Stimulated activated CD4-positive, alpha-beta T cell treated with anti-CD3 and anti-CD28 coated beads, Interleukin-2, amount 100 ng/mL, for 48 hours (primary cell): ENCODE data around the gene USP35.

Experiments
- DNase-seq, 2 donors: peaks; one replicate each; pipeline ENCODE4 v3.0.0-alpha.2; 2020

Gene USP35, protein sequence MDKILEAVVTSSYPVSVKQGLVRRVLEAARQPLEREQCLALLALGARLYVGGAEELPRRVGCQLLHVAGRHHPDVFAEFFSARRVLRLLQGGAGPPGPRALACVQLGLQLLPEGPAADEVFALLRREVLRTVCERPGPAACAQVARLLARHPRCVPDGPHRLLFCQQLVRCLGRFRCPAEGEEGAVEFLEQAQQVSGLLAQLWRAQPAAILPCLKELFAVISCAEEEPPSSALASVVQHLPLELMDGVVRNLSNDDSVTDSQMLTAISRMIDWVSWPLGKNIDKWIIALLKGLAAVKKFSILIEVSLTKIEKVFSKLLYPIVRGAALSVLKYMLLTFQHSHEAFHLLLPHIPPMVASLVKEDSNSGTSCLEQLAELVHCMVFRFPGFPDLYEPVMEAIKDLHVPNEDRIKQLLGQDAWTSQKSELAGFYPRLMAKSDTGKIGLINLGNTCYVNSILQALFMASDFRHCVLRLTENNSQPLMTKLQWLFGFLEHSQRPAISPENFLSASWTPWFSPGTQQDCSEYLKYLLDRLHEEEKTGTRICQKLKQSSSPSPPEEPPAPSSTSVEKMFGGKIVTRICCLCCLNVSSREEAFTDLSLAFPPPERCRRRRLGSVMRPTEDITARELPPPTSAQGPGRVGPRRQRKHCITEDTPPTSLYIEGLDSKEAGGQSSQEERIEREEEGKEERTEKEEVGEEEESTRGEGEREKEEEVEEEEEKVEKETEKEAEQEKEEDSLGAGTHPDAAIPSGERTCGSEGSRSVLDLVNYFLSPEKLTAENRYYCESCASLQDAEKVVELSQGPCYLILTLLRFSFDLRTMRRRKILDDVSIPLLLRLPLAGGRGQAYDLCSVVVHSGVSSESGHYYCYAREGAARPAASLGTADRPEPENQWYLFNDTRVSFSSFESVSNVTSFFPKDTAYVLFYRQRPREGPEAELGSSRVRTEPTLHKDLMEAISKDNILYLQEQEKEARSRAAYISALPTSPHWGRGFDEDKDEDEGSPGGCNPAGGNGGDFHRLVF

GRCh38 chr11:78188286-78189173, at the start of gene USP35, which contains the start of gene KCTD21:
Gene USP35 (plus strand): TSS chr11:78188919. CDS start chr11:78196246, 7,327 bp downstream.
Gene KCTD21 (minus strand): TSS chr11:78188626. CDS start chr11:78174554, 14,072 bp downstream.
- peak; percentile 87 to 89 for DNase-seq

DNA sequence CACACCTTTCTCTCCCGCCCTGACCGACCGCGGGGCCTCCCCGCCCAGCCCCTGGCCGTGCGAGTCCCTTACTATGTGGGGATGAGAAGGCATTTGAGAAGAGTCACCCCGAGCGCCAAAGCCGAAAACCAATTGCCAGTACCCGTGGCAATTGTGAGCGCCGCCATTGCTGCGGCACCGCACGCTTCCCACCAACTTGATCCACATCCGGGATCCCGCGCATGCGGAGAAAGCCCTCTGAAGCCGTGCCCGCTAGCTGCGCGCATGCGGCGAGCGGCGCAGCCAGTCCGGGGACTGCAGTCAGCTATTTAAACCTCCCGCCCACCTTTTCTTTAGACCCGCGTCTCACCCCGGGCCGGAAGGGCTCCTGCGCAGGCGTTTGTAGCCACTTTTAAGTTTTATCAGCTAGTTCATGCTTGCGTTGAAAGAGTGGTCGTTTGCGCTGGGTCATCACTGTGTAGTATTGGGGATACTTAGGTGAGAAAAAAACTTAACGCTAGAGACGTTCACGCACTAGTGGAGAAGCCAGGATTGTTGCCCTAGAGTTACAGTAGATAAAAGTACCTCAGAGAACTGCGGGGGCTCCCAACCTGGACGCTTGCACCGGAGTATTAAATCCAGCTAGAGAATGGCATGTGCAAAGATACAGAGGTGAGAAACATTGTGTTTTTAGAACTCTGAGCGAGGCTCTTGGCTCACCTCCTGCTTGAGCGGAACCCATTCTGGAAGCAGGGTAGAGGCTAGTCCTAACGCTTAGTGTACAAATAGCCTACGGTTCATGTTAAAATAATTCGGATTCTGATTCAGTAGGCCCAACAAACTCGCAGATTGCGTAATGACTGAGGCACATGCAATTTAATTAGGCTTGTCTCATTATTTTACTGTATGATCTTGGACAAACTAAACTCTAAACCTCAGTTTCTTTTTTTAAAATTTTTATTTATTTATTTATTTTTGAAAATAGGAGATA, 49.0 kb upstream of the USP35 start, which contains the start of gene ALG8:
ALG8 (minus strand) TSS at position 205 of the 970 bp plus-strand sequence; CDS start at position 167, 38 bp downstream.
- peak; percentile 95 to 96 for DNase-seq

GRCh38 chr11:78140392-78141077, 48.2 kb upstream of the USP35 start:
- no peak for DNase-seq

DNA sequence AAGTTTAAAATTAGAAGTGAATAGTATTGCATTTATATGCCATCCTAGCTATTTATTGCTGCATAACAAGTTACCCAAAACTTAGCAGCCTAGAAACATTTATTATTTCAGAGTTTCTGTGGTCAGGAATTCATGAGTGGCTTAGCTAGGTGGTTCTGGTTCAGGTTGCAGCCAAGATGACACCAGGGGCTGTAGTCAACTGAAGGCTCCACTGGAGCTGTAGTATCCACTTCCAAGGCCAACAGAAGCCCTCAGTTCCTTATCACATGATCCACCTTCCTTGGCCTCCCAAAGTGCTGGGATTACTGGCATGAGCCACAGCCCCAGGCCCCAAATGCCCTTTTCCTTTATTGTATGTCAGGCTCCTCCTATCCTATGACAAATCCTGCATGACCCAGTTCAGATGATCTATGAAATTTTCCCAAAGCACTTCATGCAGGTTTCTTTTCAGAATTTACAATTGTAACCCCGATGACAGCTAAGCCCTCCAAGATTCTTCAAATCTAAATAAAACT, 43.2 kb upstream of the USP35 start:
- no peak for DNase-seq

GRCh38 chr11:78147807-78148206, 40.9 kb upstream of the USP35 start:
- DNase-seq, result no peak

DNA sequence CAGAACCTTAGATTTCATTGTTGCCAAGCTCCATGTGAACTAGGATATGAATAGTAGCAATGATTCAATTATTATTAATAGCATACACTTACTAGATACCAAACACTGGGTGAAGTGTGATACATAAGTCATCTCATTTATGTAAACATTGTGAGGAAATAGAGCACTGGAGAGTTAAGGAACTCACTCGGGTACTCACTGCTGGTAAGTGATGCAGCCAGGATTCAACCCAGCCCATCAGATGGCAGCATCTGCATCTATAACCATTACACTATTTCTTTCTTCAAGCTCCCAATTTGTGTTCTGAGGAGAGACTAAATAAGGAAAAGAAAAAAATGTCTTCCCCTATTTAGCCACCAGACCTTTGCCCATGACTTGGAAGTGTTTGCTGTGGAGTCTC, 39.1 kb upstream of the USP35 start:
- DNase-seq, result no peak

GRCh38 chr11:78150346-78150745, 38.4 kb upstream of the USP35 start:
- no peak for DNase-seq

DNA sequence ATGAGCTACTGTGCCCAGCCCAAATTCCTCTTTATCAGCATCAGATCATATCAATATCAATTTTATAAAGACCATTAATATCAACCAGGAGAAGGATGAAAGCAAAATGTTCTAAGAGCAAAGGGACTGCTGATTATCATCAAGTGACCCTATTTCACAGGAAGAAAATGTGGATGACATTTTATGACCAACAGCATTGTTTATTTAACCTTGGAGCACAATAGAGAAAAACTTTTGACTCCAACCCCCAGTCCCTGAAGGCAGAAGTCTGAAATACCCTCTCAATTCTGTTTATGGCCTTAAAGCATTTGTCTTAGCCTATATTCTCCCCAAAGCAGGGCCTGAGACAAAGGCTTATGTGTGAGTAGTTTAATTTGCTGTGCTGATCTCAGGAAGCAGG, 38.0 kb upstream of the USP35 start:
- no peak for DNase-seq

- no peak for DNase-seq
These were observed 36.9 kb upstream of the USP35 start for GRCh38 chr11:78151804-78152203.

DNA sequence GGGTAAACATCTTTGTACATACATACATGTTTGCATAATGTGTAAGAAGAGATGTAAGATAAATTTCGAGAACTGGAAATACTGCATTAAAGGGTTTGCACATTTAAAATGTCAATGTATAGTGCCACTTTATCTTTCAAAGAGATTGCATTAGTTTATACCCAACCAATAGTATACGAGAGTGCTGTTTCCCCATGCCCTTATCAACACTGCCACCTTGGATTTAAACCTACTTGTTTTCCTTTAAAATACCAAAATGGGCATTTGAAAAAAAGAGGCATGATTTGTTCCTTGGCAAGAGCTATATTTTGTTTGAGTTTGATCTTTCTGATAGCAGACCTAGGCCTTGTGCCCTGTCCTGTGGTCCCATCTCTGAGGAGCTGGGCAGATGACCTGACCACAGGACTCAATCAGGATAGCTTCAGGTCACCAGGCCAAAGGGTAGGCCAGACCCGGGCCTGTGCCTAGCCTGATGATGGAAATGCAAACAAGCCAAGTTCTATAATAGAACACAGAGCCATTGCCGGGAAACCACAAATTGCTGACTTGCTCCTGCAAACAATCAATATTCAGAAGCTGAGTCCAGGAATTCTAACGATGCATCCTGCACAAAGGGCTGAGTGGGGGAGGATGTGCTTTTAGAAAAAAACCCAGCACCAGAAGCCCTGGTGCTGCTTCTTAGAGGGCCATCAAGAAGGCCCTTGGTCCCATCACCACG, 32.4 kb upstream of the USP35 start:
- no peak for DNase-seq

- DNase-seq, result no peak
These were observed 29.6 kb upstream of the USP35 start for GRCh38 chr11:78158987-78159652.

DNA sequence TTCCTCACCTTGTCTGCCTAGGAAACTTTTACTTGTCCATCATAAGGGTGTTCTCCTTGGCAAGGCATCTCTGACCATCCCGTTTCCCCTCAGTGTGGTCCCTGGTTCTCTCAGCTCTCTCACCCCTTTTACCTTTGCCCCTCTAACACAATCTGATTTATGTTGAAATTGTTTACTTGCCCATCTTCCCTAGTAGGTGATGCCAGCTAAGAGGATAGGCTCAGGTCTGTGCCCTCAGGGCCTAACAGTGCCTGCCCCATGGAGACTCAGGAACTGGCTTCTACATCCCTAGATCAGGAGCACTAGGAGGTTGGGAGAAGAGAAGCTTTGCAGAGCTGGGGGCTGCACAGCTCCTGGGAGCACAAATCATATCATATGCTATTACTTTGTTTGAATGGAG, 28.2 kb upstream of the USP35 start:
- no peak for DNase-seq

- DNase-seq, result no peak
These were observed 27.4 kb upstream of the USP35 start for GRCh38 chr11:78161346-78161745.

DNA sequence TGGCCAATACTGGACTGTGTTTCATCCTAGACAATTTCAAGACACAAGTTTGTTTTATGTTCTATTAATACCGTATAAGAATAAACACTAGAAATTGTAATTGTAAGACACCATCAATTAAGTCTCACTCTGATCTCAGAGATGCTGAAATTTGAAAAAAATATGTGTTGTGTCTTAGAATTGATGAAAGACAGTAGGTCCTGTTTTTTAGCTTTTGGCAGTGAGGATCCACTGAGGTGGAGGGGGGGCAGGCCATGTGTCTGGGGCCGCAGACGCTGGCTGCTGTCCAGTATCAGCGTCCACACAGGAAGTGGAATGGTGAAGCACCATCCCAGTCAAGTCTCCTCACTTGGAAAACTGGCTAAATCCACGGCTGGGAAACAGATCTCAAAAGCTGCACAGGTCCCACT, 26.8 kb upstream of the USP35 start:
- no peak for DNase-seq

- DNase-seq, result no peak
These were observed 24.9 kb upstream of the USP35 start for GRCh38 chr11:78163828-78164227.

DNA sequence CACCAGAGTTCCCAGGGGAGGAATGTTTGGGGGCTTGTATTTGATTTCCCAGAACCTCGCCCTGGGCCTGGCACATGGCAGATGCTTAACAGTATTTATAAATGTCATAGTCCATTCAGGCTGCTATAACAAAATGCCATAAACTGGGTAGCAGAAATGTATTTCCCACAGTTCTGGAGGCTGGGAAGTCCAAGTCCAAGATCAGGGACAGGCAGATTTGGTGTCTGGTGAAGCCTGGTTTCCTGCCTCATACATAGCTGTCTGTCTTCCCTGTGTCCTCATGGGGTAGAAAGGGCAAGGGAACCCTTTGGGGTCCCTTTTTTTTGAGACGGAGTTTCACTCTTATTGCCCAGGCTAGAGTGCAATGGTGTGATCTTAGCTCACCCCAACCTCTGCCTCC, 24.2 kb upstream of the USP35 start:
- no peak for DNase-seq

- DNase-seq, result no peak
These were observed 21.8 kb upstream of the USP35 start for GRCh38 chr11:78166855-78167469.
